OCI-LY3 (cell line): ENCODE data around the gene NFIB.

Source experiments
- EZH2phosphoT487 ChIP-seq: fragments of 200-600 bp; shearing (Covaris generic); IDR thresholded peaks from 2 replicates; pipeline ENCODE4 v1.6.1; 2018; ENCODE audit warnings: antibody characterized with exemption, mixed run types, low read depth
- TF ChIP-seq, protein P1 (sequence below): fragments of 200-600, 300-600 bp; sonication (generic); IDR thresholded peaks from 2 replicates; pipeline ENCODE4 v1.5.1; 2014; ENCODE audit warnings: antibody characterized with exemption, low read length, low read depth

- TF ChIP-seq EZH2phosphoT487 = no peak
- TF ChIP-seq, protein P1, sequence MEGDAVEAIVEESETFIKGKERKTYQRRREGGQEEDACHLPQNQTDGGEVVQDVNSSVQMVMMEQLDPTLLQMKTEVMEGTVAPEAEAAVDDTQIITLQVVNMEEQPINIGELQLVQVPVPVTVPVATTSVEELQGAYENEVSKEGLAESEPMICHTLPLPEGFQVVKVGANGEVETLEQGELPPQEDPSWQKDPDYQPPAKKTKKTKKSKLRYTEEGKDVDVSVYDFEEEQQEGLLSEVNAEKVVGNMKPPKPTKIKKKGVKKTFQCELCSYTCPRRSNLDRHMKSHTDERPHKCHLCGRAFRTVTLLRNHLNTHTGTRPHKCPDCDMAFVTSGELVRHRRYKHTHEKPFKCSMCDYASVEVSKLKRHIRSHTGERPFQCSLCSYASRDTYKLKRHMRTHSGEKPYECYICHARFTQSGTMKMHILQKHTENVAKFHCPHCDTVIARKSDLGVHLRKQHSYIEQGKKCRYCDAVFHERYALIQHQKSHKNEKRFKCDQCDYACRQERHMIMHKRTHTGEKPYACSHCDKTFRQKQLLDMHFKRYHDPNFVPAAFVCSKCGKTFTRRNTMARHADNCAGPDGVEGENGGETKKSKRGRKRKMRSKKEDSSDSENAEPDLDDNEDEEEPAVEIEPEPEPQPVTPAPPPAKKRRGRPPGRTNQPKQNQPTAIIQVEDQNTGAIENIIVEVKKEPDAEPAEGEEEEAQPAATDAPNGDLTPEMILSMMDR = no peak
Observed at GRCh38 chr9:14189146-14189545, 124.8 kb downstream of the NFIB start.
